ENCODE results near the gene TEK.
"Not testable (repeated sequence)": the region's sequence is repeated elsewhere in the genome, so short reads cannot be mapped to it uniquely, and the experiment has no call there.

TEK gene

GRCh38 chr9:27182421-27182820 is 73.4 kb downstream of the TEK start:
- DNase-seq, result no peak

GRCh38 chr9:27183131-27183530 is 74.1 kb downstream of the TEK start:
- no peak for DNase-seq

- no peak for DNase-seq
Observed at GRCh38 chr9:27183701-27184100, 74.7 kb downstream of the TEK start.

GRCh38 chr9:27184556-27185351 is 75.7 kb downstream of the TEK start:
- DNase-seq, result peak; percentile 71

GRCh38 chr9:27188426-27188825 is 79.4 kb downstream of the TEK start:
- DNase-seq, result no peak

DNA sequence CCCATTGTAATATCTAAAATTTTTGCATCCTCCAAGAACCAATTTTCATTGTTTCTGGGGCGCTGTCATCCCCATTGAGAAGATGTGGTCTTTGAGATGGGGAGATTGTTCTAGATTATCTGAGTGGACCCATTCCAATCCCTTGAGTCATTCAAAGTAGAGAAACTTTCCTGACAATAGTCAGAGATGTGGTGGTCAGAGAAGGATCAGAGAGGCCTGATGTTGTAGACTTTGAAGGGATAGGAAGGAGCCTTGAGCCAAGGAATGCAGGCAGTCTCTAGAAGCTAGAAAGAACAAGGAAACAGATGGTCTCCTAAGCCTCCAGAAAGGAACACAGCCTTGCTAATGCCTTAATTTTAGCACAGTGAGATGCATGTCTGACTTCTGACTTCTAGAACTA is 80.4 kb downstream of the TEK start:
- DNase-seq, result no peak

- DNase-seq, result no peak
Observed at GRCh38 chr9:27192291-27192960, 83.4 kb downstream of the TEK start.

DNA sequence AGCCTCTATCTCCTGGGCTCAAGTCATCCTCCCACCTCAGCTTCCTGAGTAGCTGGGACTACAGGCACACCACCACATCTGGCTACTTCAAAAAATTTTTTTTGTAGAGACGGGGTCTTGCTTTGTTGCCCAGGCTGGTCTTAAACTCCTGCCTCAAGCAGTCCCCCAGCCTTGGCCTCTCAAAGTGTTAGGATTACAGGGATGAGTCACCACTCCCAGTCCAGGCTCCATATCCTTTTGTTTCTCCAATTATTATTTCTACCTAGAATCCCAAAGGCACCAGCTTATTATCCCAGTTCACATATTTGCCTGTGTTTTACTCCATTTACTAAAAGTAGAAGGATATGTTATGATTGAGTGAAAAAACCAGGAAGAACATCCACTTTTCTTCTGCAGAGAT is 84.9 kb downstream of the TEK start:
- no peak for DNase-seq

GRCh38 chr9:27194401-27195091 is 85.5 kb downstream of the TEK start:
- no peak for DNase-seq

DNA sequence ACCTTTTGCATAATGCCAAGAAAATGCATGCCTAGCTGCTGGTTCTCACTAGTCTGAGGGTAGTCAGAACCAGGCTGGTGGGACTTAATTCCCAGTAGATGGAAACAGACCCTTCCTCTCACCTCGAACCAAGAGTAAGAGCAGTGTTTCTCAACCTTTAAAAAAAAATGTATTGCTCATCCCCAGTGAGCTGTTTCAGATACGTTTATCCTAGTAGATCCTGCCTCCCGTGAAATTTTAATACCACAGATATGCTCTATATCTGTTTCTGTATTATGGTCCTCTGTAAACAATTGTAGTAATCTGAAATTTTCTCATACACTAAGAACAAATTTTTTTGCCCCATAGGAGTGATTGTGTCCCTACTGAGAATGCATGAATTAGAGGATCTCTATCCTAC is 86.2 kb downstream of the TEK start:
- no peak for DNase-seq

DNA sequence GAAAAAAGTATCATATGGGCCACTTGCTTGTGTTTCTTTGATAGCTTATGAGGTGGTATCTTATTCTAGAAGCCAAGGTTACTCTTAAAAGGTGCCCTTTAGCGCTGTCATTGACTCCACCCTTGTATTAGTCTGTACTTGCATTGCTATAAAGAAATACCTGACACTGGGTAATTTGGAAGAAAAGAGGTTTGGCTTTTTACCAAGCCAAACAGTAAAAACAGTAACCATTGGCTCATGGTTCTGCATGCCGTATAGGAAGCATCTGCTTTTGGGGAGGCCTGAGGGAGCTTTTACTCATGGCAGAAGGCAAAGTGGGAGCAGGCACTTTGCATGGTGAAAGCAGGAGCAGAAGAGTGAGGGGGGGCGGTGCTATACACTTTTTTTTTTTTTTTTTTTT is 87.4 kb downstream of the TEK start:
- peak; percentile 52 for DNase-seq

DNA sequence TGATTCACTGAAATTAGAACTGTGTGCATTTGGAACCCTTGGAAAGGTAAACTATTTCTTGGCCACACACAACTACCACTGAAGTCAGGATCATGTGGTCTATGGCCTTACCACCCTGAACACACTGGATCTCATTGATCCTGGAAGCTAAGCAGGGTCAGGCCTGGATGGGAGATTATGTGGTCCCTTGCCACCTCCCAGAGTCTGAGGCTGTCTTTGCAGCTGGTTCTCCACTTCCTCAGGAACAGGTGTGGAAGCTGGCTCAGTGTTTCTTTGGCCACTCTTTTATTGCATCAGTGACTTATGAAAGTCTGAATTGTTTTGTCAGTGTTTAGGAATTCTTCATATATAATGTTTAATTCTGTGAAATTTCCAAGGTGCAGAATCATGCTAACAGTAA is 89.2 kb downstream of the TEK start:
- DNase-seq, result no peak

DNA sequence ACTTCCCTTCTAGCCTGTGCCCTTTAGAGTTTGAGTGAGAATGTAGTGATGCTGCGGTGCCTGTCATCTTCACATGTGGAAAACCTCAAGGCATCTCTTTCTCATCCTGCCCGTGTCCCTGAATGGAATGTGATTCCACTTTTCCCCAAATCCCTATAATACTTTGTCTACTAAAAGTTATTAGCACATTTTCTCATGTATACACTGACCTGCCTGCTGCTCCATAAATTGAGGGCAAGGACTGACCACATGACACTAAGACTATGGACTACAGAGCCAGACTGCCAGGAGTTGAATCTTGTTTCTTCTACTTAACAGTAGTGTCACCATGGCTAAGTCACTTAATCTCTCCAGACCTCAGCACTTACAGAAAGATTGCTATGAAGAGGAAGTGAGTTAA is 93.0 kb downstream of the TEK start:
- no peak for DNase-seq

DNA sequence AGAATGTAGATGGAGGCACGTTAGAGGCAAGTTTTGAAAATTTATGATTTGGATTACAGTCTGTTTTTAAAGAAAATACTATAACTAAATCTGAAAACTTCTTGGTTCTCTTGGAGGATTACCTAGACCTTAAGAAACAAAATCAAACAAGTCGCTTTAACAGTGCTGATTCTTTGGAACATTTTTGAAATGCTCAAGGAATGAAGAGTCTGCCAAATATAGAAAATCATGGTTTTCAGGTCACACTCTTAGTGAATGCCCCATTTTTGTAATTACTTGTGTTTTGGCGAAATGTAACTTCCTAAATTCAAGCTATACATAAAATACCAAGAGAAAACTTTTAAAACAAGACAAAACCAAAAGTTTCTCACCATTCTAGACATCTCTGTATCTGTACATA is 94.8 kb downstream of the TEK start:
- no peak for DNase-seq

- no peak for DNase-seq
Observed at GRCh38 chr9:27204578-27204977, 95.6 kb downstream of the TEK start.

- no peak for DNase-seq
Observed at GRCh38 chr9:27205198-27205597, 96.2 kb downstream of the TEK start.

GRCh38 chr9:27206041-27206440 is 97.0 kb downstream of the TEK start:
- DNase-seq, result no peak

DNA sequence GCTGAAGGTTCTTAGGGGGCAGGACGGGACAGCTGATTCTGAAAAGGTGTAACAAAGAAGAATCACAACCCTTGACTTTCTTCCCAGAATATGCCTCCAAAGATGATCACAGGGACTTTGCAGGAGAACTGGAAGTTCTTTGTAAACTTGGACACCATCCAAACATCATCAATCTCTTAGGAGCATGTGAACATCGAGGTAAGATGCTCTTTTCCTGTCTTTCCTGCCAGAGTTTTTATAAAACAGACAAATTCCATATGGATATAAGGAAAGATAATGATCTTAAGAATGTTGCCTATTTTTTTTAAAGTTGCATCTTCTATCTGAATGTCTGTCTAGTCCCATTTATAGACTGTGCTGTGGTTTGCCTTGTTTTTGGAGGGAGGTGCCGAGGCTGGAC is 100.0 kb downstream of the TEK start:
- no peak for DNase-seq

- no peak for DNase-seq
Observed at GRCh38 chr9:27210588-27210987, 101.6 kb downstream of the TEK start.

DNA sequence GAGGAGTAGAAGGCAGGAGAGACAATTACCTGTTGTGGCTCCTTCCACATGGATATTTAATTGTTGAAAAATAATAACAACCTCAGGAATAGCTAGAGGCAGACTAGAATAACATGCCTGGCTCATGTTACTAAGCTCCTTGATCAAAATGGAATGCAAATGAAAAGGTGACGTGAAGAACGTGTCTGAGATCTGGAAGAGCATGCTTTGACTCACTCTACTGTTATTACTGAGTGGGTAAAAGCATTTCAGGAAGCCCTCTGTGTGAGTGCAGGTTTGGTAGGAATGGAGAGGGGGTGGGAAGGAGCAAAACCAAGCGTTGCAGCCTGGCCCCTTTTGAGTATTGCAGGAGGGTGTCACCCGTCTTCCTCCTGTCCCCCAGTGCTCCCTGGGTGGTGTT is 103.2 kb downstream of the TEK start:
- DNase-seq, result no peak

DNA sequence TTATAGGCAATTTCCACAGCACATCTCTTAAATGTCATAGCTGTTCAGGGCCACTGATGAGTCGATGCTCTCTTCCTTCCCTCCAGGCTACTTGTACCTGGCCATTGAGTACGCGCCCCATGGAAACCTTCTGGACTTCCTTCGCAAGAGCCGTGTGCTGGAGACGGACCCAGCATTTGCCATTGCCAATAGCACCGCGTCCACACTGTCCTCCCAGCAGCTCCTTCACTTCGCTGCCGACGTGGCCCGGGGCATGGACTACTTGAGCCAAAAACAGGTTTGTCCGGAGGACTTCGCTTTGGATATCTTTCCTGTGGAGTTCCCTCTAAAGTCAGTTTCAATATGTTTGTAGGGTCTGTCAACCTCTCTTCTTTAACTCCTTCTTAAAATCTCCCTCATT is 103.6 kb downstream of the TEK start:
- no peak for DNase-seq

DNA sequence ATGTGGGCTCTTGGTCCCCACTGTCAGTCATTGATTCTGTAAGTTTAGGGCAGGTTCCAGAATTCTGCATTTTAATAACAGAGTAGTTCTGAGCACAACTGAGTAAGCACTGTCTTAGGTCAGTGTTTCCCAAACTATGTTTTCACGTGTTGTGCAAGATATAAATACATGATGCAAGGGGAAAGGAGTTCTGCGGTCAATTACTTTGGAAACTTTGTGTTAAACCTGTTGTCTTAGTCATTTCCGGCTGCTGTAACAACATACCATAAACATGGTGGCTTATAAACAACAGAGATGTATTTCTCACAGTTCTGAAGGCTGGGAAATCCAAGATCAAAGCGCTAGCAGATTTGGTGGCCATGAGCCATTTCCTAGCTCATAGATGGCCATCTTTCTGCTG is 118.2 kb downstream of the TEK start:
- no peak for DNase-seq

GRCh38 chr9:27239648-27240047 is 130.6 kb downstream of the TEK start:
- not testable (repeated sequence) for DNase-seq

DNA sequence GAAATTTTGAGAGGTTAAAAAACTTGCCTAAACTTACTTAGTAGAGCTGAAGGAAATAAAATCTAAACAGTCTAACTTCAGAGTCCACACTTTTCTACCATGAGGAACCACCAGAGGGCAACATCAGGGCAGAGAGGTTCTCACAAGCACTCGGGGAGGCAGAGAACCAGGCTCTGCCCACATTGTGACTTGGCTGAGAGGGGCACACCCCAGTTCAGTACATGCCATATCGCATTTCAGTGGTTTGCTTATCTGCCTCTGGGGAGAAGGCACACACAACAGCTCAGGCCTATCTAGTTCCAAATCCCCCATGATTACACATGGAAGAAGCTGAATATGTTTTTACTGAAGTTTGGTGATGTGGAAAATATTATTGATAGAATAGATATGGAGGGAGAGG is 138.7 kb downstream of the TEK start:
- peak; percentile 17 for DNase-seq
